K562 (cell line): ENCODE measurements around the gene IMPACT. TPM values are rescaled to one million over a fixed set of nuclear protein-coding genes. Genes with fewer than 3 reads are reported as not detected.
A peak's percentile ranks its signal among the peaks of the same experiment; 100 is the strongest.

Experiments
- ATAC-seq: fragments of 200-7000 bp; cut with Tn5 transposase; 3 replicates; pipeline ENCODE4 v1.9.1; 2020; ENCODE audit warnings: moderate library complexity
- BruUV-seq: library from RNA; stranded (reverse); fragments of 400-500 nt; replicated peaks from 2 replicates; lab custom pipeline; 2021; lab: Mats Ljungman, UMichigan
- CTCF ChIA-PET: fragments of 300-600 bp; formaldehyde crosslinking; extraction: SDS; loops from one replicate; lab custom pipeline; 2021; ENCODE audit warnings: low intra/inter-chr PET ratio; lab: Yijun Ruan, JAX
- POLR2A ChIA-PET: fragments of 300-600, 350-650 bp; sonication (Branson Sonifier 250); formaldehyde crosslinking; extraction: SDS; loops from one replicate; lab custom pipeline; 2021; ENCODE audit warnings: antibody characterized with exemption, inconsistent platforms; lab: Yijun Ruan, JAX
- DNase-seq, 4 experiments: peaks; one replicate each; pipeline versions ENCODE4 v3.0.0 to v3.0.0-alpha.2; 2011 to 2018; ENCODE audit warnings: low spot score in 3 of 4, mixed read lengths in 3 of 4; ENCODE audit errors: extremely low read depth in 1 of 4
- FAIRE-seq: peaks from 2 replicates; lab custom pipeline; 2011; peaks lifted over from hg19 to GRCh38; lab: Jason Lieb, UNC
- H2AFZ ChIP-seq: 2 replicates; pipeline ENCODE4 v1.6.0; 2011; ENCODE audit warnings: low read depth, low read length, control low read depth, inconsistent platforms
- H3K27ac ChIP-seq: fragments of 200-600 bp; 3 replicates; pipeline ENCODE4 v1.8.0; 2011; ENCODE audit warnings: low read depth, mild to moderate bottlenecking, control low read depth, inconsistent platforms, low read length, moderate library complexity, mixed read lengths; ENCODE audit errors: extremely low read depth
- H3K27me3 ChIP-seq, 2 experiments: fragments of 300-600 bp in 1 of 2; 2 replicates in 1 of 2; 3 replicates in 1 of 2; pipeline versions ENCODE4 v1.6.0 to v1.8.0; 2011; ENCODE audit warnings: inconsistent platforms in 2 of 2, low read length in 2 of 2, mild to moderate bottlenecking in 1 of 2, mixed read lengths in 1 of 2, moderate library complexity in 1 of 2; ENCODE audit not compliant: control insufficient read depth in 2 of 2, insufficient read depth in 2 of 2
- H3K36me3 ChIP-seq: fragments of 300-600 bp; 3 replicates; pipeline ENCODE4 v1.8.0; 2011; ENCODE audit warnings: mild to moderate bottlenecking, low read length, inconsistent platforms; ENCODE audit not compliant: control insufficient read depth, insufficient read depth
- H3K4me1 ChIP-seq, 2 experiments: fragments of 200-600 bp in 1 of 2; replicated peaks in 1 of 2; 2 replicates in 1 of 2; 3 replicates in 1 of 2; pipeline versions ENCODE4 v1.5.1 to v1.8.0; 2011; ENCODE audit warnings: inconsistent platforms in 2 of 2, low read length in 2 of 2, mild to moderate bottlenecking in 1 of 2, mixed read lengths in 1 of 2, moderate library complexity in 1 of 2; ENCODE audit not compliant: control insufficient read depth in 2 of 2, insufficient read depth in 2 of 2
- H3K4me2 ChIP-seq: 2 replicates; pipeline ENCODE4 v1.6.1; 2011; ENCODE audit warnings: low read length, control low read depth, inconsistent platforms, mixed read lengths; ENCODE audit not compliant: insufficient read depth
- H3K4me3 ChIP-seq: fragments of 200-600 bp; sonication (generic), shearing (Covaris generic); 2 replicates; pipeline ENCODE4 v1.5.1; 2016; ENCODE audit warnings: control low read depth, inconsistent platforms
- H3K79me2 ChIP-seq: fragments of 200-600 bp; 3 replicates; pipeline ENCODE4 v1.8.0; 2011; ENCODE audit warnings: low read length, inconsistent platforms; ENCODE audit not compliant: control insufficient read depth, insufficient read depth
- H3K9ac ChIP-seq, 2 experiments: 2 replicates each; pipeline versions ENCODE4 v1.6.0 to v1.6.1; 2011; ENCODE audit warnings: low read depth in 2 of 2, low read length in 2 of 2, control low read depth in 1 of 2, inconsistent platforms in 1 of 2, mild to moderate bottlenecking in 1 of 2, mixed read lengths in 1 of 2; ENCODE audit not compliant: insufficient read depth in 1 of 2
- H3K9me1 ChIP-seq: one replicate; pipeline ENCODE4 v1.6.0; 2011; ENCODE audit warnings: inconsistent platforms, mild to moderate bottlenecking, low read length, moderate library complexity; ENCODE audit not compliant: control insufficient read depth, insufficient read depth
- H3K9me3 ChIP-seq: replicated peaks from 2 replicates; pipeline ENCODE4 v1.5.1; 2011; ENCODE audit warnings: low read depth, low read length, inconsistent platforms; ENCODE audit not compliant: control insufficient read depth, insufficient read depth
- H4K20me1 ChIP-seq: replicated peaks from 2 replicates; pipeline ENCODE4 v1.6.1; 2011; ENCODE audit warnings: low read length, inconsistent platforms, mixed read lengths; ENCODE audit not compliant: control insufficient read depth, insufficient read depth
- RBBP5 ChIP-seq: fragments of 200-600 bp; sonication (generic); IDR thresholded peaks from 2 replicates; pipeline ENCODE4 v1.6.1; 2012; ENCODE audit warnings: borderline replicate concordance, mild to moderate bottlenecking, low read length, control low read depth, inconsistent platforms; ENCODE audit not compliant: insufficient read depth, poor library complexity, severe bottlenecking
- ZNF174 ChIP-seq: fragments of 250-450 bp; sonication (Bioruptor Pico); IDR thresholded peaks from 2 replicates; pipeline ENCODE4 v1.4.0; 2020; ENCODE audit warnings: mild to moderate bottlenecking
- WGBS: fragments of 100-300 bp; shearing (Covaris generic); methylation state at CpG from one replicate; pipeline ENCODE4 v1.1.6; 2016; ENCODE audit warnings: low coverage, mixed read lengths; ENCODE audit not compliant: insufficient coverage; ENCODE audit errors: missing lambda C conversion rate; 5-methylcytosine and 5-hydroxymethylcytosine counted together
- in situ Hi-C: fragments of 300-500 bp; cut with MboI; formaldehyde crosslinking; loops from 4 replicates; pipeline ENCODE4 v1.15.0; 2018; ENCODE audit warnings: inconsistent platforms, mixed read lengths
- intact Hi-C: fragments of 100-400 bp; cut with micrococcal nuclease; formaldehyde crosslinking; loops from 2 replicates; pipeline ENCODE4 v1.14.2; 2022
- polyA plus RNA-seq, 8 experiments: library from polyadenylated mRNA; depleted of rRNA in 4 of 8; stranded (reverse) in 5 of 8; unstranded in 3 of 8; fragments of >200 nt; fragmentation: Nextera tagmentation in 2 of 8; fragmentation: Illumina TruSeq in 1 of 8; extraction: Ambion mirVana in 2 of 8; extraction: Trizol in 1 of 8; gene quantifications; 2 replicates each; pipeline versions ENCODE4 v1.2.1 to v1.2.3, GENCODE V29; 2011 to 2014; ENCODE audit warnings: inconsistent platforms in 1 of 8, missing spikeins in 1 of 8
- total RNA-seq, 7 experiments: library from RNA; depleted of rRNA in 6 of 7; stranded (reverse); fragments of >200 nt in 6 of 7; fragmentation: Illumina TruSeq in 2 of 7; extraction: Trizol in 2 of 7; gene quantifications; 2 replicates each; pipeline versions ENCODE4 v1.2.1 to v1.2.3, GENCODE V29; 2011 to 2021; ENCODE audit warnings: low replicate concordance in 1 of 7
- TF ChIP-seq, protein P1 (sequence below), 3 experiments: IDR thresholded peaks in 2 of 3; conservative IDR thresholded peaks in 1 of 3; 2 replicates each; pipeline ENCODE4 v1.5.1; 2011 to 2012; ENCODE audit warnings: low read length in 3 of 3, mild to moderate bottlenecking in 3 of 3, control low read depth in 2 of 3, improper control_type of control experiment in 1 of 3, inconsistent platforms in 1 of 3, low read depth in 1 of 3, mixed read lengths in 1 of 3, moderate library complexity in 1 of 3; ENCODE audit not compliant: insufficient read depth in 2 of 3

The IMPACT gene
- total and polyA plus RNA-seq, 9 of the 15 experiments (the other 6 are each of a cell fraction or from before 2014, with no cell fraction given) = 4.7 to 7.6 (median 5.8) TPM

DNA sequence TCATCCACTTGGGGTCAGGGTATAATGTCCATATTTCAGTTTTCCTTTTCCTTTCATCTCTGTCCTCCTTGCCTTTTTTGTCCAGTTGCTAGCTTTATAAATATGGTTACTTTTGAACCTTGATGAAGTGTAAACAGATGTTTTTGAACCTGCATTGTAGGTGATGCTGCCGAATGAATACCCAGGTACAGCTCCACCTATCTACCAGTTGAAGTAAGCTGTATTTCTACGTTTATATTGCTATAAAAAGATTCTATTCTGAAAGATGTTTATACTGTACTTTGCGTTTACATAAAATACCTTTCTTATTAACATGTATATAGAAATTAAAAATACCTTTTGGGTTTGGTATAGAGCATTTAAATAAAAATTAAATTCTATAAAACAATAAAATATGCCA, 2.2 kb downstream of the IMPACT start:
- ChIA-PET CTCF (no interaction called here), POLR2A (no interaction called here)
- Histone ChIP-seq H2AFZ (no peak overlapping the region), H3K4me3 (no peak overlapping the region), H3K79me2 (no peaks in the 10 kb centered on the region), H3K36me3 (no peaks in the 10 kb centered on the region), H3K9me1 (no peaks in the 10 kb centered on the region), H4K20me1 (no peaks in the 10 kb centered on the region), H3K27me3 (no peaks in the 10 kb centered on the region; a peak in 1 of 5 replicates), H3K9me3 (peaks cover 5% of the 10 kb centered on the region; the same call in 1 of the 2 replicates), H3K27ac (no peak overlapping the region), H3K9ac (no peak overlapping the region), H3K4me1 (peaks cover 2 to 10% of the 10 kb centered on the region in 2 experiments; a peak in 2 of 5 replicates), H3K4me2 (no peak overlapping the region)
- ATAC-seq (no peak), FAIRE-seq (no peak), DNase-seq (no peak)
- intact Hi-C loops = loop anchor here (10.0 kb wide), 1 partner anchor 56 kb away; no protein-coding TSS in a partner anchor
- in situ Hi-C loops = no loop called here
- TF ChIP-seq RBBP5 (no peak), ZNF174 (CRISPR knock-in tag) (no peak)
- TF ChIP-seq, protein P1, sequence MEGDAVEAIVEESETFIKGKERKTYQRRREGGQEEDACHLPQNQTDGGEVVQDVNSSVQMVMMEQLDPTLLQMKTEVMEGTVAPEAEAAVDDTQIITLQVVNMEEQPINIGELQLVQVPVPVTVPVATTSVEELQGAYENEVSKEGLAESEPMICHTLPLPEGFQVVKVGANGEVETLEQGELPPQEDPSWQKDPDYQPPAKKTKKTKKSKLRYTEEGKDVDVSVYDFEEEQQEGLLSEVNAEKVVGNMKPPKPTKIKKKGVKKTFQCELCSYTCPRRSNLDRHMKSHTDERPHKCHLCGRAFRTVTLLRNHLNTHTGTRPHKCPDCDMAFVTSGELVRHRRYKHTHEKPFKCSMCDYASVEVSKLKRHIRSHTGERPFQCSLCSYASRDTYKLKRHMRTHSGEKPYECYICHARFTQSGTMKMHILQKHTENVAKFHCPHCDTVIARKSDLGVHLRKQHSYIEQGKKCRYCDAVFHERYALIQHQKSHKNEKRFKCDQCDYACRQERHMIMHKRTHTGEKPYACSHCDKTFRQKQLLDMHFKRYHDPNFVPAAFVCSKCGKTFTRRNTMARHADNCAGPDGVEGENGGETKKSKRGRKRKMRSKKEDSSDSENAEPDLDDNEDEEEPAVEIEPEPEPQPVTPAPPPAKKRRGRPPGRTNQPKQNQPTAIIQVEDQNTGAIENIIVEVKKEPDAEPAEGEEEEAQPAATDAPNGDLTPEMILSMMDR (IDR thresholded peaks at IDR 0.05 in 2 of 3, conservative IDR thresholded peaks at IDR 0.05 in 1 of 3; ENCODE audit: insufficient read depth in 2 of 3, low read depth in 1 of 3, low read length in 3 of 3) = peak in 1 of 3 experiments; percentile 16; a peak in 1 of 6 replicates
- no TSS peak for BruUV-seq
- WGBS = 20% methylated on average over 3 of the region's 3 CpGs
